Measurements from ENCODE around the gene ADD3.
"Not testable (repeated sequence)": the region's sequence is repeated elsewhere in the genome, so short reads cannot be mapped to it uniquely, and the experiment has no call there.

Gene ADD3

DNA sequence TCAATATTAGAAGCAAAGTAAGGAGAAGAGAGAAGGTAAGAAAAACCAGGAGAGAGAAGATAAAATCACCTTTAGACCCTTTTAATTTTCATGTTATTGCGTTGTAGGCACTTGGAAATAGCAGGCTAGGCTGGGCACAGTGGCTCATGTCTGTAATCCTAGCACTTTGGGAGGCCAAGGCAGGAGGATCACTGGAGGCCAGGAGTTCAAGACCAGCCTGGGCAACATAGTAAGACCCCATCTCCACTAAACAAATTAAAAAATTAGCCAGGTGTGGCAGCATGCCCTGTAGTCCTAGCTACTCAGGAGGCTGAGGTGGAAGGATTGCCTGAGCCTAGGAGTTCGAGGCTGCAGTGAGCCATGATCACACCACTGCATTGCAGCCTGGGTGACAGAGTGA lies 106.9 kb downstream of the ADD3 start:
- not testable (repeated sequence) for DNase-seq

DNA sequence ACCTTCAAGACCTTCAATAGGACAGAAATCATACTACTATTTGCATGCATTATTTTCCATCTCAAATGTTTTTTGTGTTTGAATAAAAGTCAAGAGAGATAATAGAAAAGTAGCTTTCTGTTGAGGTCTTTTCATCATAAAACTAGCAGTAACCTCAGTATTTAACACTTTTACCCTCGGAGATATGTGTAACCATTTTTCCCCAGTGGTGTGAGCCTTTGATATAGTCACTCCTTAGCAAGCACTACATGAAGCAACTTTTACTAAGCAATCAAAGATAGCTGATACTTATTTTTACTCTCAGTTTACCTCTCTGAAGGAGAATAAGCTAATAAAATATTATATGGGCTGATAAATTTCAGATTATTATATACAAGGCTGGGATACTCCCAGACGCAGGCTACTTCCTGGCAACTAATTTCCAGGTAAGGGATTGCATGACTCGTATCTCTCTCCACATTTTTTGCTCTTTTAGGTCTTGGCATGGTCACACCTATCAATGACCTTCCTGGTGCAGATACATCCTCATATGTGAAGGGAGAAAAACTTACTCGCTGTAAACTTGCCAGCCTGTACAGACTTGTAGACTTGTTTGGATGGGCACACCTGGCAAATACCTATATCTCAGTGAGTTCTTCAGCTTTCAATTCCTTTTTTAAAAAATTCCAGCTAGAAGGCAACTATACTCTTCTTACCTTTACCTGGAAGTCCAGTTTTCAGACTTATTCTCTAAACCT lies 108.2 kb downstream of the ADD3 start:
- DNase-seq = no peak

DNA sequence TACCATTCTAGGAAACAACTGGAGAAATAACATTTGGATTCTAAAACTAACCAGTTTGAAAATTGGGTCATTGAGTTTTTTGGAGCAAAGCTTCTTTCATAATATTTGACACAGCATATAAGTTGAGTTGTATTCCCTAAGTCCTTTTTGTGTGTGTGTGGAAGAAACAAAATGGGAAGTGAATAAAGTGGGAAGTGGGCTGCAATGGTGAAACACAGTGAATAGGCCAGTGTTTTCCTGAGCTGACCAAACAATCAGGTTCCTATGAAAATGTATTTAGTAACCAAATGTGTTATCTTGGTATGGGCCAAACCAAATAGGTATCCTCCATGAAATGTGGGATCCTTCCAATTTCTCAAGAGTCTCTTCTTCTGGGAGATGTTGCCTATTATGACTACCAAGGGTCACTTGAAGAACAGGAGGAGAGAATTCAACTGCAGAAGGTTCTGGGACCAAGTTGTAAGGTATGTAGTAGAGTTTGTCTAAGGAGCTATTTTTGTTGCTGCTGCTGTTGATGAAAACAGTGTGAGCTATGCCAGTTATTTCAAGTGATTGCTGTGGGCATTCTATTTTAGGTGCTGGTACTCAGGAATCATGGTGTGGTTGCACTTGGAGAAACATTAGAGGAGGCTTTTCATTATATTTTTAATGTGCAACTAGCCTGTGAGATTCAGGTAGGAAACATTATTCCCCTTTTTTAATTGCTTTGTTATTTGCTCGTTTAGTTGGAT lies 111.3 kb downstream of the ADD3 start:
- DNase-seq = no peak

DNA sequence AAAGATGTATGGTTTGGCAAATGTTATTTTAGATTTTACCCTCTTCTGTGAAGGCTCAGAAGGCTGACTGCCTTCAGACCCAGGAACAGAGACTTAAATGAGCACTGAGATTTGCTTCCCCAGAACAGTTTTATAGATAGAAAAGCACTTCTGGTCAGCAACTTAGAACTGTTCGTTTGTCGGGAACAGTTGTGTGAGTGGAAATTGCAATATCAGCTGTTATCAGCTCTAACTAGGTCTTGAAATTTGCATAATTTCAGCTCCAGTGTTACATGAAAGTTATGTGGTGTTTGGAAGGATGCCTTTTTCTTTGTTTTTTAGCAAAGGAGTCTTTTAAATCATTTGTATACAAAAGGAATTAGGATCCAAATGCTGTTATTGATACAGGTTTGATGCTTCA lies 115.8 kb downstream of the ADD3 start:
- no peak for DNase-seq

DNA sequence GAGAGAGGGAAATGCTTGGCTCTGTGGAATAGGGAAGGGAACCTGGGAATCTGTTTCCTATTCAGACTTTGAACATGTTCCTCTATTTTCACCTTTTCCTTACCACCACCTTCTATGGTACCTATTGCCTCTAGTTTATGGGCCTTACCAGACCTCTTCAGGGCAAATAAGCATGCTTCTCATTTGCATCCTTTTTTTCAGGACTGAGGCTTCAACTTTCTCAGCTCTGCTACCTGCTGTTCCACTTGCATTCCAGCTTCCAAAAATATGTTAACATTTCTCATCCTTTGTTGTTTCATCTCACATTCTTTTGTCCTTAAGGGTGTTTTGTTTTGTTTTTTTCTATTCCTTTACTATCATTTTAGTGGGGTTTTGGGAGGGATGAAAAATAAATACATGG lies 121.7 kb downstream of the ADD3 start:
- no peak for DNase-seq

DNA sequence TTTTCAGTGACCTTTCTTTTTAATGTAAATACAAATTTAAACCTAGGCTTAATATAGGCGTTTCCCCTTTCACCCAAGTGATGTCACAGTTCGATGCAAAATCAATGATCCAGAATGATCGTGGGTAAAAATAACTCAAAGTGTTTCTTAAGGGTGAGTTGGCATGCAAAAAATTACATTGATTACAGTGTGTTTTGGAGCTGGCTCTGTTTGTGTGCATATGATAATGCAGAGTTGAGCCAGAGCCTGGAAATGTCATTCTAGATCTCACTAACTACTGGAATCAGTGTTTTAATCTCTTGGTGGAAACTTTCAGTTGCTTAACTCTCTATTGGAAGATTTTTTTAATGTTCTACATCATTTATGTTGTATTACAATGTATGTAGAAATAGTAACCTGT lies 127.1 kb downstream of the ADD3 start:
- DNase-seq = no peak

DNA sequence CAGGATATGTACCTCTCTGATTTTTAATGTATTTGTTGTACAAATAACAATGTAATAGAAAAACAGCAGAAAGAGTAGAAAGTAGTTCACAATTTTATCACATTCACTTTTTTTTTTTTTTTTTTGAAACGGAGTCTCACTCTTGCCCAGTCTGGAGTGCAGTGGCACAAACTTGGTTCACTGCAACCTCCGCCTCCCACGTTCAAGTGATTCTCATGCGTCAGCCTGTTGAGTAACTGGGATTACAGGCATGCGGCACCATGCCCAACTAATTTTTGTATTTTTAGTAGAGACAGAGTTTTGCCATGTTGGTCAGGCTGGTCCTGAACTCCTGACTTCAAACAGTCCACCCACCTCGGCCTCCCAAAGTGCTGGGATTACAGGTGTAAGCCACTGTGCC lies 128.1 kb downstream of the ADD3 start:
- not testable (repeated sequence) for DNase-seq

DNA sequence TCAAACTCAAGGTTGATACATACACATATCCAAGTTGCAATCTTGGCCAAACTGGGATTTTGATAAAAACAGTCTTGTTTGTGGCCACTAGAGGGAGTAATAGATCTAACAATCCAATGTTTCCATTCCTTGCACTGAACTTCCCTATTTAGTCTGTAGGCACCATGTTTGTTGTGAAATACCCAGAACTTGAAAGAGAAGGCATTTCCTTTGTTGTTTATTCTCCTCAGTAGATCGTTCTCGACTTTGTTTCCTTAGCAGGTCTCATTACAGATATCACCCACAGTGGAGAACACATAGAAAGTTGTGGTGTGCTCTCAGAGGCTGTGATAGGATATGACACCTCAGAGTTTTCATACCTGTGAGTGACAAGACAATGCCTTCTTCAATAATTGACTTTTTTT lies 129.4 kb downstream of the ADD3 start:
- DNase-seq = peak in 1 of 2 donors; percentile 94

DNA sequence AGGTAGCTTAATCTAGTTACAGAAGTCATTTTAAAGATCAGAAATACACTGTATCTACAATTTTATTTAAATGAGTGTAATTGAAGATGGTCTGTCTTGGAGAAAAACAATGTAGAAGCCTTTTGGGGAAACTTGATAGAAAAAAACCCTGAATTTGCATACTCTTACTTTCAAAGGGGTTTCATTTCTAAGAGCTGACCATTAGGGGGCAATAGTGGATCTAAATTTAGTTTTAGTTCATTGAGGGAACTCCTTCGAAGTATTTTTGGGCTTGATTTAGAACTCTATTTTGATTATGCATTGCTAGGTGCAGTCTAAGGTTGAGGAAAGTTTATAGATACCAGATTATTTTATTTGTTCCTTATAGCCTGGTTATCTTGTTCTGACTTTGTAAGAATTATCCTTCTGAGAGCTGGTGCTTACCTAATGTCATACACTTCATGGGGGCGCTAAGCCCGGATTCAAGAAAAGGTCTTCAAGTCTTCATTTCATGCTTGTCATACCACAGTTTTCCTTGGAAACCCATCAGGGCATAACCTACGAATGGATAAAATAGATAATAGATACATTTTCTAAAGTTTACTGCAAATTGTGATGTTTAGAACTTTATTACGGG lies 130.5 kb downstream of the ADD3 start:
- DNase-seq = peak in 1 of 2 donors; percentile 75

DNA sequence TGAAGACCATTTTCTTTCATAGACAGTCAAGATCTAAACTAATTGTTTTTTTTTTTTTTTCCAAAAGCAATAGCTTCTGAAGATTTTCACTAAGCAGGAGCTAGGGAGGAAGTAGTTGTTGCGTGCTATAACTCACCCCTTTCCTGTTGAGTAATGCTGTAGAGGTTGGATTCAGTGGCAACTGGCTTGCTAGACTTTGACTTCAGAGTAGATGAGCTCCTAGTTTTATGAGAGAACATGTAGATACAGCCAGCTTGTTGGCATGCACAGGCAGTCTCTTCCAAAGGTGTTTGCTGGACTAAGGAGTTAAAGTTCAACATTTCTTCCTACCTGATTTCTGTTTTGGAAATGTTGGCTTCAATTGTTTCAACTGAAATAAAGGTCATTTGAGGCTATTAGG lies 133.4 kb downstream of the ADD3 start:
- DNase-seq = peak in 1 of 2 donors; percentile 93

DNA sequence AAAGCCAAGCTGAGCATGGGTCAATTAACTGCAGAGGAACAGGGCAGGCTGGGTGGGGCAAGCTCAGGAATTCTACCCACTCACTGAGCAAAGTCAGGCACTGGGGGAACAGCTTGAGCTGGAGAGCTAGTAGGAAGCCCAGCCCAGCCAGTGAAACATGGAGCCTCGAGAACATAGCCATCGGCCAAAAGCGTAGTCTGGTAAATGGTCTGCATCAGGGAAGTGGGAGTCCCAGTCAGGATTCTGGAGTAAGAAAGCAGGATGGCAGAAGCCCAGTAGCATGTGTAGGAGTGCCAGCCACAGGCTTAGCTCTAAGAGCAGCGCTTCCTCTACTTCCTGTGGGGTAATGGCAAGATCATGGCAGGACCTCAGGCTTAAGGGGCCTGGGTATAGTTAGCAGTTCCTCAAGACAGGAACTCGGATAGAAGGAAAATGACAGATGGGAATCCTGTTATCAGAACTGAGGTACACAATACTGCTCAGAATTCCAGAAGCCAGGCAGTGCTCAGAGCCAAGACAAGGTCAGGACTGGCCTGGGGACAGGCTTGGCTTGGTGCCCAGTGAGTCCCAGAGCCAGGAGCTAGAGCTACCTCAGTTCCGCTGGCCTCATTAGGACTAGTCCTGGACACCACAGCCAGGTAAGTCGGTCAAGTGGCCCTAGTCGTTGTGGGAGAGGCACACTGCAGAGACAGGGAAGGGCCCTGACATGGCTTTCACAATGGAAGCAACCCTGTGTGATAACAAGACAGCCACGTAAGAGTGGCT lies 134.3 kb downstream of the ADD3 start:
- DNase-seq = peak in 1 of 2 donors; percentile 36

DNA sequence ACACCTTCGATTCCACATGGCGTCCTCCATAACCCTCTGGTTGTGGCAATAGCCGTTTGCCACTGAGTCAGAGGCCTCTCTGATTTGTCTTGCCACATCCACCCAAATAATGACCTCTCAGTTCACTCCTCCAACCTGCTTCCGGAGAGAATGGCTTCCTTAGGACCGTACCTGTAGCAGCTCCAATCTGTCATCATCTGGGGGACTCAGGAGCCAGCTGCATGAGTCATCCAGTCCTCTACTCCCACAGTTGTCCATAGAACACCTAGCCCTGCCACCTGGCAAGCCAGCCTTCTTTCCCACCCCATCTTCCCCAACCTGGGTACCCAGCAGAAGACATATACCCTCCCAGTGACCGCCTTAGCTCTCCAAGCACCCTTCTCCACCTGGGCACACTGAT lies 135.2 kb downstream of the ADD3 start:
- no peak for DNase-seq

DNA sequence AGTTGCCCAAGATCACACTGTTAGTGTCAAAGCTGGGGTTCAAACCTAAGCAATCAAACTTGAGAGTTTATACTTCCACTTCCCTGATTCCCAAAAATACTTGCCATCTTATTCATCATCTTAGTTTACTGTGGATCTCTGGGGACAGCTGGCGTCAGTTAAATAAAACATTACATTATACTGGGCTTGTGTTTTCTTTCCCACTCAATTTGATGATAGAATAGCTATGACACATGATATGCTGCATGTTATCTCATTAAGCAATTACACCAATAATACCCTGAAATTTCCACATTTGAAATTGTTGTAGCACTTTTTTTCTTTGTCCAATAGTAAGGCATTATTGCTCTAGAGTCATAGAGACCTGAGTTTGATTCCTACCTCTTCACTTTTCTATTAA lies 136.7 kb downstream of the ADD3 start:
- no peak for DNase-seq

DNA sequence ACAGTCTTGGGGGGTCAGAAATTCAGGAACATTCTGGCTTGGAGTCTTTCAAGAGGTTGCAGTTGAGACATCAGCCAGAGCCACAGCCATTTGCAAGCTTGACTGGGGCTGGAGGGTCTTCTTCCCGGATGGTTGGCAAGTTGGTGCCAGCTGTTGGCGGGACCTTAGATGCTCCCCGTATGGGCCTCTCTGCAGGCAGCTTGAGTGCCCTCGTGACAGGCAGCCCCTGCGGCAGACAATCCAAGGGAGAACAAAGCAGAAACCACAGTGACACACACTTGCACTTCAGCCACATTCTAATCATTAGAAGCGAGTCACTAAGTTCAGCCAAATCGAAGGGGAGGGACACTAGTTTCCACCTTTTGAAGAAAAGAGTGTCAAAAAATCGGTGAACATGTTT lies 140.2 kb downstream of the ADD3 start:
- peak in 1 of 2 donors; percentile 31 for DNase-seq

DNA sequence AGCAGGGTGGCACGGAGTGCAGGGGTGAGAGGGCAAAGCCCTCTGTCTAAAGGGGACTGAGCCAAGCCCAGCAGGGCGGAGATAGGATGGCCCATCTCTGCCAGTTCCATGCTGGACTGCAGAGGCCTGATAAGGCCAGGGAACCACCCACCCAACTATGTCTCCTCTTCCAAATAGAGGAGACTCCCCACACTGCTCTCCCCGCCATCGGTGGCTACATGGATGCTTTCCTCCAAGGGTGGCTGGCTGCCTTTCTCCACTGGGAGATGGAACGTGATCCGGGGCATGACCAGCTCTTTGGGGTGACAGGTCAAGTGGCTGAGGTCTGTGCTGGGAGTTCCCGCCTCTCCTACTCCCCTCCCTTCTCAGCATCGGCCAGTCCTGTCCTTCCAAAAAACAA lies 141.5 kb downstream of the ADD3 start:
- DNase-seq = no peak

DNA sequence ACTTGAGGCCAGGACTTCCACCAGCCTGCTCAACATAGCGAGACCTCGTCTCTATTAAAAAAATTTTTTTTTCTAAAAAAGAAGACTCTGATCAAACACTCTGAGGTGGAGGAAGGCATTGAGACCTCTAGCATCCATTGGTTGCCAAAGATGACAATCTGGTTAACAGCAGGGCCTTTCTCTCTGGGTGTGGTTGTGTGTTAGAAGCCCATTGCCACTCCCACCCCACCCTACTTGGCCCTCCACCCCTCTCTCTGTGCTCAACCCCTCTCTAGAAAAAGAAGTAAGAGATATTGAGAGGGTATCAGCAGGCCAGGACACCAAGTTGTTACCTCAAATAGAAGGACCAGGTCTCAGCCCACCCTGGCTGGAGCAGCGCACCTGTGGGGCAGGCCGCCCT lies 142.3 kb downstream of the ADD3 start:
- no peak for DNase-seq

DNA sequence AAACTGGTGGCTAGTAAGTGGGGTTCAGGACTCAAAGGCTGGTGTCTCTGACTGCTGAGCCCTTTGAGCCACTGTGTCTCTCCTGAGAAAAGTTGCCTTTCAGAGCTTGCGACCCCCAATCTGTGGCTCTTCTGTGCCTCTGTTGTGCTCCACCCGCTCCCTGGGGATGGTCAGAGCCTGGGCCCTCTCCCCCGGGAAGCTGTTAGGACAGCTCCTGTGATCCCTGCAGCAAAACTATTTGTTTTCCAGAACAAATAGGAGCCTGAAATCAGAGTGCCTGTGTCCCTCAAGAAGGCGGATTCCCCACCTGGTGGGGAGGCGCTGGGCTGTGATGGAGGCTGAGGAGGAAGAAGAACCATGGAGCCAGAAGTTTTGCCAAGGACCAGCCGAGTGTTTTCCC lies 143.2 kb downstream of the ADD3 start:
- no peak for DNase-seq

DNA sequence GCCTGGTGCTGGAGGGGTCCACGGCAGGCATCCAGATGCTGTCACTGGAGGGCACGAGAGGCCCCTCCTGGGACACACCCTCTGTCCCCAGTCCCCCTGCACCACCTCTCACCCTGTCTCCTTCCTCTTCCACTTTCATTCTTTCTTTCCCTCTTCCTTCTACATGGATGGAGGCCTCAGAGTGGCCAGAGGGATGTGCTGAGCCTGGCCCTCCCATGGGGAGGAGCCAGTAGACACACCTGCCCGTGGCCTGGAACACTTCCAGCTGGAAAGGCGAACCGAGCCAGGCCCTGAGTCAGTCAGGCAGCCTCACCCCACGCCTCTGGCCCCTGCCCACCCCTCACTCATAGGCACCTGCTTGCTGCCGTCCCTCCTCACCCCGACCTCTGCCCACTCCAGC lies 143.7 kb downstream of the ADD3 start:
- no peak for DNase-seq

DNA sequence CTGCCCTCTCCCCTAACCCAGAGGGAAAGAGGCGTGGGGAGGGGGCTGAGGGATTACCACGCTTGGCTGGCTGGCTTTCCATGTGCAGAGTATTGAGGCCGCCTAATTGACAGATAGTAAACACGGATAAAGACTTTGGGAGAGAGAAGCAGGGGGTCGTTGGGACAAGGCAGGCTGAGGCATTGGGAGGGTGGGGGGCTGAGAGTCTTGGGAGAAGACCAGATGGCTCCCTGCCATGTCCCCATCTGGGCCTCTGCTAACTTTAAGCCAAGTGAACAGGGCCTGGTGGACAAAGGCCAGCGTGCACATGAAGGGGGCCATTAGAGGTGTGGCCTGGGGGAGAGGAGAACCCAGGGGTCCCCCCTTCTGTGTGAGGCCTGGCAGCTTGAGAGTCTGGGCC lies 144.2 kb downstream of the ADD3 start:
- no peak for DNase-seq

DNA sequence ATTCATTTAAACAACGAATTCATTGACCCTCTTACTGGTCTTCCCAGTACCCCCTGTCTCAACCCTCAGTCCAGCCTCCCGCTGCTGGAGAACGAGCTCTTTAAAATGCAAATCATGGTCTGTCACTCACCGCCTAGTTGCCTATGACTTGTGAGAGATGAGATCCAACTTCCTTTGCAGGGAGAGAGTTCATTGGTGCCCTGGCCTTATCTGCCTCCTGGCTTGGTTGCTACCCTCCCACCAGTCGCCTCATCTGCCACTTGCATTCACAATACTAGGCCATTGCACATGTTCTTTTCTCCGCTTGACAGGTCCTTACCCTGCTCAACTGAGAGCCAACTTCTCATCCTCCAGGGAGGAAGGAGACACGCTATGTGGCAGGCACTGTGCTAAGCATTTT lies 145.6 kb downstream of the ADD3 start:
- DNase-seq = no peak

DNA sequence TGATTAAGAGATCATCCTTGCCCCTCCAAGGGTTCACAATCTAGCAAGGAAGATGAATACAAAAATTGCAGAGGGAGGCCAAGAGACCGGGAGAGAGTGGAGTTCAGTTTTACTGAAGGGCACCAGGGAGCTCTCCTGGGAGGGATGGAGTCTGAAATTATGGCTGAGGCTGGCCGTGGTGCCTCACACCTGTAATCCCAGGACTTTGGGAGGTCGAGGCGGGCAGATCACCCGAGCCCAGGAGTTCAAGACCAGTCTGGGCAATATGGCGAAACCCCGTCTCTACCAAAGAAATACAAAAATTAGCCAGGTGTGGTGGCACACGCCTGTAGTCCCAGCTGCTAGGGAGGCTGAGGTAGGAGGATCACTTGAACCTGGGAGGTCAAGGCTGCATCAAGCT lies 148.3 kb downstream of the ADD3 start:
- DNase-seq = no peak

DNA sequence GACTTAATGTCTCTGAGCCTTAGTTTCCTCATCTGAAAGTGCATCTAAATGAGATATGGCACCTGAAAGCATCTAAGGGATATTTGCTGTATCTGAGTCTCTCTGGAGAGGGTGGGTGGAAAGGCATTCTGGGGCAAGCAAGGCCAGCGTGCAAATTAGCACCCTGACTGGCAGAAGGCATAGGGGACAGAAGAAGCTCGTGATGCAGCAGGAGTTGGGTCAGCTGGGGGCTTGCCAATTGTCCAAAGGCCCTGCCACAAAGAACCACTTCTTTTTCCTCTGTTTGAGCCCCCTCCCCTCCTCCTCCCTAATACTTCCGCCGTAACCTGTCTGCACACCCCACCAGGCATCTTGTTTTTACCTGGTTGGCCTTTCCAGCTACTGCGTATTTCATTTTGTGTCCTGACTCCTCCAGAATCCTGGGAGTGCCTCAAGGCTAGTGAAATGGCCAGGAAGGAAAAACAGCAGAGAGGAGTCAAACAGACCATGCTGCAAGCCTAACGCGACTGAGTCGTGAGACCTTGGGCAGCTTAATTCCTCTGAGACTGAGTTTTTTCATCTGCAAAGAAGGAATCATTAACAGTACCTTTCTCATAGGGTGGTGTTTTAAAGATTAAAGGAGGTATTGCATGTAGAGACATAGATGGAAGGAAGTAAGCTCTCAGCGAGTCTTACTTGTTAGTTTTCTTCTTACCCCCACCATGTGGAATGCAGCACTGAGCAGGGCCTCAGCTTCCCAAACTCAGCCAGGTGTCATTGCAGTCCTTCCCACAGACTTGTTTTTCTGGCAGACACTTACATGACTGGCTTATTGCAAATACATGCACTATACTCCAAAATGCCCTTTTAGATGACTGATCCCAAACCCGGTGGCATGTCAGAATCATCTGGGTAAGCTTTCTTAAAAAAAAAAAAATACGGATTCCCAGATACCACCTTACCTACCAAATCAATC lies 150.5 kb downstream of the ADD3 start:
- no peak for DNase-seq
